H9 (cell line): Measurements from ENCODE around the gene METTL27. TPM values are rescaled to one million over a fixed set of nuclear protein-coding genes. Genes with fewer than 3 reads are reported as not detected.

Source experiments
- DNase-seq: peaks from one replicate; pipeline ENCODE4 v3.0.0-alpha.2; 2017
- H2AFZ ChIP-seq: one replicate; pipeline ENCODE4 v1.6.1; 2013; ENCODE audit warnings: mild to moderate bottlenecking, low read length, control low read depth, moderate library complexity
- H2AK5ac ChIP-seq: 2 replicates; pipeline ENCODE4 v1.6.1; 2013; ENCODE audit warnings: low read length, control low read depth, mixed read lengths; ENCODE audit not compliant: insufficient read length
- H2BK120ac ChIP-seq: one replicate; pipeline ENCODE4 v1.6.1; 2013; ENCODE audit warnings: low read depth, mild to moderate bottlenecking, low read length, control low read depth, inconsistent platforms; ENCODE audit not compliant: poor library complexity, severe bottlenecking
- H2BK12ac ChIP-seq: 2 replicates; pipeline ENCODE4 v1.6.1; 2013; ENCODE audit warnings: low read length, control low read depth, mixed read lengths, low read depth; ENCODE audit not compliant: insufficient read length
- H2BK15ac ChIP-seq: 2 replicates; pipeline ENCODE4 v1.6.1; 2013; ENCODE audit warnings: low read depth, low read length, control low read depth
- H2BK20ac ChIP-seq: one replicate; pipeline ENCODE4 v1.6.1; 2013; ENCODE audit warnings: low read depth, mild to moderate bottlenecking, low read length, control low read depth, inconsistent platforms; ENCODE audit not compliant: poor library complexity, severe bottlenecking
- H2BK5ac ChIP-seq: 2 replicates; pipeline ENCODE4 v1.6.1; 2013; ENCODE audit warnings: low read length, control low read depth, mixed read lengths; ENCODE audit not compliant: insufficient read length
- H3K14ac ChIP-seq: 2 replicates; pipeline ENCODE4 v1.6.1; 2013; ENCODE audit warnings: low read length, control low read depth; ENCODE audit not compliant: insufficient read depth
- H3K18ac ChIP-seq: 2 replicates; pipeline ENCODE4 v1.6.1; 2013; ENCODE audit warnings: low read depth, mild to moderate bottlenecking, mixed read lengths, low read length, control low read depth; ENCODE audit not compliant: insufficient read length
- H3K23ac ChIP-seq: 2 replicates; pipeline ENCODE4 v1.6.1; 2013; ENCODE audit warnings: low read length, control low read depth, mixed read lengths, low read depth; ENCODE audit not compliant: insufficient read length
- H3K23me2 ChIP-seq: 2 replicates; pipeline ENCODE4 v1.6.1; 2013; ENCODE audit warnings: low read depth, mild to moderate bottlenecking, mixed read lengths, low read length, control low read depth; ENCODE audit not compliant: insufficient read length, poor library complexity, severe bottlenecking
- H3K27ac ChIP-seq: 2 replicates; pipeline ENCODE4 v1.5.1; 2013; ENCODE audit warnings: low read length, control low read depth, mixed read lengths, low read depth; ENCODE audit not compliant: insufficient read length
- H3K27me3 ChIP-seq: 2 replicates; pipeline ENCODE4 v1.6.1; 2013; ENCODE audit warnings: low read length, control low read depth, inconsistent platforms; ENCODE audit not compliant: insufficient read depth
- H3K4ac ChIP-seq: 2 replicates; pipeline ENCODE4 v1.6.1; 2013; ENCODE audit warnings: low read depth, mild to moderate bottlenecking, control low read depth, inconsistent platforms, low read length, moderate library complexity
- H3K4me1 ChIP-seq: 2 replicates; pipeline ENCODE4 v1.6.1; 2013; ENCODE audit warnings: low read length, control low read depth, inconsistent platforms; ENCODE audit not compliant: insufficient read depth
- H3K4me2 ChIP-seq: 2 replicates; pipeline ENCODE4 v1.6.1; 2013; ENCODE audit warnings: low read length, control low read depth, mixed read lengths; ENCODE audit not compliant: insufficient read length, insufficient read depth
- H3K56ac ChIP-seq: 2 replicates; pipeline ENCODE4 v1.6.1; 2013; ENCODE audit warnings: low read depth, mild to moderate bottlenecking, mixed read lengths, low read length, control low read depth; ENCODE audit not compliant: insufficient read length
- H3K79me1 ChIP-seq: 2 replicates; pipeline ENCODE4 v1.6.1; 2013; ENCODE audit warnings: low read depth, mild to moderate bottlenecking, moderate library complexity, low read length, control low read depth, inconsistent platforms; ENCODE audit not compliant: insufficient read depth, poor library complexity, severe bottlenecking
- H3K79me2 ChIP-seq: 2 replicates; pipeline ENCODE4 v1.6.1; 2013; ENCODE audit warnings: low read length, control low read depth, inconsistent platforms; ENCODE audit not compliant: insufficient read depth
- H3K9ac ChIP-seq: 2 replicates; pipeline ENCODE4 v1.6.1; 2013; ENCODE audit warnings: low read length, control low read depth, mixed read lengths; ENCODE audit not compliant: insufficient read length; ENCODE audit errors: extremely low read depth
- H3K9me3 ChIP-seq: one replicate; pipeline ENCODE4 v1.6.1; 2013; ENCODE audit warnings: low read depth, low read length, inconsistent platforms; ENCODE audit not compliant: control insufficient read depth
- H3T11ph ChIP-seq: one replicate; pipeline ENCODE4 v1.6.1; 2013; ENCODE audit warnings: mild to moderate bottlenecking, low read length, control low read depth, inconsistent platforms
- H4K20me1 ChIP-seq: one replicate; pipeline ENCODE4 v1.6.1; 2013; ENCODE audit not compliant: control insufficient read depth, insufficient read length, insufficient read depth
- H4K5ac ChIP-seq: 2 replicates; pipeline ENCODE4 v1.6.1; 2013; ENCODE audit warnings: low read depth, mild to moderate bottlenecking, mixed read lengths, low read length, control low read depth; ENCODE audit not compliant: insufficient read length
- H4K8ac ChIP-seq: replicated peaks from 2 replicates; pipeline ENCODE4 v1.6.1; 2013; ENCODE audit warnings: low read length, control low read depth, mixed read lengths, low read depth; ENCODE audit not compliant: insufficient read length
- H4K91ac ChIP-seq: 2 replicates; pipeline ENCODE4 v1.6.1; 2013; ENCODE audit warnings: low read depth, mild to moderate bottlenecking, moderate library complexity, mixed read lengths, low read length, control low read depth; ENCODE audit not compliant: insufficient read length
- H3K27ac Mint-ChIP-seq, 3 experiments: 2 replicates in 2 of 3; 3 replicates in 1 of 3; pipeline ENCODE4 v1.8.0; 2020 to 2021; ENCODE audit warnings: mixed read lengths in 3 of 3, mild to moderate bottlenecking in 1 of 3, moderate library complexity in 1 of 3
- H3K27me3 Mint-ChIP-seq: 2 replicates; pipeline ENCODE4 v1.8.0; 2021; ENCODE audit warnings: low read depth, mild to moderate bottlenecking, moderate library complexity, mixed read lengths
- H3K36me3 Mint-ChIP-seq, 3 experiments: 2 replicates in 2 of 3; 3 replicates in 1 of 3; pipeline ENCODE4 v1.8.0; 2020 to 2021; ENCODE audit warnings: low read depth in 3 of 3, mixed read lengths in 3 of 3; ENCODE audit not compliant: insufficient read depth in 1 of 3
- H3K4me1 Mint-ChIP-seq, 2 experiments: 2 replicates each; pipeline ENCODE4 v1.8.0; 2020; ENCODE audit warnings: mixed read lengths in 2 of 2
- H3K4me3 Mint-ChIP-seq, 2 experiments: 2 replicates in 1 of 2; 3 replicates in 1 of 2; pipeline ENCODE4 v1.8.0; 2020 to 2021; ENCODE audit warnings: mild to moderate bottlenecking in 2 of 2, mixed read lengths in 2 of 2, moderate library complexity in 1 of 2
- H3K9me3 Mint-ChIP-seq, 2 experiments: 2 replicates in 1 of 2; 3 replicates in 1 of 2; pipeline ENCODE4 v1.8.0; 2020; ENCODE audit warnings: mild to moderate bottlenecking in 2 of 2, mixed read lengths in 2 of 2, moderate library complexity in 1 of 2
- WGBS: extraction: QIAGEN DNeasy Blood & Tissue Kit; methylation state at CpG from one replicate; pipeline ENCODE4 v1.1.7; 2013; ENCODE audit warnings: missing lambda C conversion rate, low lambda C conversion rate, mixed read lengths; ENCODE audit not compliant: insufficient read length; ENCODE audit errors: extremely low coverage; 5-methylcytosine and 5-hydroxymethylcytosine counted together
- total RNA-seq: library from RNA; stranded (reverse); gene quantifications from 2 replicates; pipeline ENCODE4 v1.2.1, GENCODE V29; 2021
- TF ChIP-seq, protein P1 (sequence below): fragments of 200-600 bp; sonication (generic); conservative IDR thresholded peaks from 3 replicates; pipeline ENCODE4 v1.8.0; 2021; ENCODE audit warnings: antibody characterized with exemption, mild to moderate bottlenecking

METTL27 gene
- total RNA-seq, 1 experiment from 2014 or later, result 13.5 TPM

DNA sequence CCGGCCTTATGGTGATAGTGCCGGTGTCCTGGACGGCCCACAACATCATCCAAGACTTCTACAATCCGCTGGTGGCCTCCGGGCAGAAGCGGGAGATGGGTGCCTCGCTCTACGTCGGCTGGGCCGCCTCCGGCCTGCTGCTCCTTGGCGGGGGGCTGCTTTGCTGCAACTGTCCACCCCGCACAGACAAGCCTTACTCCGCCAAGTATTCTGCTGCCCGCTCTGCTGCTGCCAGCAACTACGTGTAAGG lies 10.8 kb downstream of the METTL27 start:
- peak overlapping the region; percentile 86 to 99 (median 96); a peak in 5 of 7 replicates for H3K27ac Mint-ChIP-seq

More for the DNA sequence above, 10.8 kb downstream of the METTL27 start:
- Histone ChIP-seq H3K23ac (no peak overlapping the region), H3T11ph (no peak overlapping the region), H3K79me1 (no peaks in the 10 kb centered on the region), H3K27me3 (no peaks in the 10 kb centered on the region), H3K79me2 (no peaks in the 10 kb centered on the region), H3K14ac (peak overlapping the region; percentile 40), H3K9ac (peak overlapping the region; percentile 70), H3K4me1 (peaks cover 17% of the 10 kb centered on the region), H4K20me1 (no peaks in the 10 kb centered on the region), H2AK5ac (no peak overlapping the region), H3K23me2 (peaks cover 9% of the 10 kb centered on the region), H4K91ac (peak overlapping the region; percentile 61), H4K8ac (no peak overlapping the region), H3K4me2 (peak overlapping the region; percentile 50), H3K18ac (peak overlapping the region; percentile 82), H2BK12ac (peak overlapping the region; percentile 43), H3K9me3 (no peaks in the 10 kb centered on the region), H2AFZ (no peak overlapping the region), H2BK20ac (no peak overlapping the region), H2BK120ac (no peak overlapping the region), H2BK15ac (no peak overlapping the region), H4K5ac (peak overlapping the region; percentile 60), H3K27ac (peak overlapping the region; percentile 63), H3K4ac (peak overlapping the region; percentile 31; the same call in 1 of the 2 replicates), H2BK5ac (peak overlapping the region; percentile 2), H3K56ac (no peak overlapping the region)
- peaks cover 12% of the 10 kb centered on the region; the same call in 1 of the 2 replicates for H3K27me3 Mint-ChIP-seq
- H3K9me3 Mint-ChIP-seq, result peaks cover 0 to 4% of the 10 kb centered on the region in 2 experiments; a peak in 3 of 5 replicates
- H3K36me3 Mint-ChIP-seq, result peaks cover 2 to 7% (median 5%) of the 10 kb centered on the region in 3 experiments; a peak in 4 of 7 replicates
- DNase-seq, result no peak
- no CpG with 5 or more reads among the region's 16 CpGs for WGBS
- TF ChIP-seq, protein P1, sequence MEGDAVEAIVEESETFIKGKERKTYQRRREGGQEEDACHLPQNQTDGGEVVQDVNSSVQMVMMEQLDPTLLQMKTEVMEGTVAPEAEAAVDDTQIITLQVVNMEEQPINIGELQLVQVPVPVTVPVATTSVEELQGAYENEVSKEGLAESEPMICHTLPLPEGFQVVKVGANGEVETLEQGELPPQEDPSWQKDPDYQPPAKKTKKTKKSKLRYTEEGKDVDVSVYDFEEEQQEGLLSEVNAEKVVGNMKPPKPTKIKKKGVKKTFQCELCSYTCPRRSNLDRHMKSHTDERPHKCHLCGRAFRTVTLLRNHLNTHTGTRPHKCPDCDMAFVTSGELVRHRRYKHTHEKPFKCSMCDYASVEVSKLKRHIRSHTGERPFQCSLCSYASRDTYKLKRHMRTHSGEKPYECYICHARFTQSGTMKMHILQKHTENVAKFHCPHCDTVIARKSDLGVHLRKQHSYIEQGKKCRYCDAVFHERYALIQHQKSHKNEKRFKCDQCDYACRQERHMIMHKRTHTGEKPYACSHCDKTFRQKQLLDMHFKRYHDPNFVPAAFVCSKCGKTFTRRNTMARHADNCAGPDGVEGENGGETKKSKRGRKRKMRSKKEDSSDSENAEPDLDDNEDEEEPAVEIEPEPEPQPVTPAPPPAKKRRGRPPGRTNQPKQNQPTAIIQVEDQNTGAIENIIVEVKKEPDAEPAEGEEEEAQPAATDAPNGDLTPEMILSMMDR, result no peak
- peaks cover 65 to 71% of the 10 kb centered on the region in 2 experiments for H3K4me1 Mint-ChIP-seq
- peak overlapping the region; percentile 59 to 71; a peak in 3 of 5 replicates for H3K4me3 Mint-ChIP-seq
